Stimulated activated CD4-positive, alpha-beta T cell treated with anti-CD3 and anti-CD28 coated beads, Interleukin-1b, Interleukin-23, amount 100 ng/mL, for 4 hours (primary cell): ENCODE data around the gene NFKB2.

ENCODE experiments used
- DNase-seq, 2 donors: peaks; one replicate each; pipeline ENCODE4 v3.0.0-alpha.2; 2020; ENCODE audit warnings: low read depth in 2 of 2

The NFKB2 gene

DNA sequence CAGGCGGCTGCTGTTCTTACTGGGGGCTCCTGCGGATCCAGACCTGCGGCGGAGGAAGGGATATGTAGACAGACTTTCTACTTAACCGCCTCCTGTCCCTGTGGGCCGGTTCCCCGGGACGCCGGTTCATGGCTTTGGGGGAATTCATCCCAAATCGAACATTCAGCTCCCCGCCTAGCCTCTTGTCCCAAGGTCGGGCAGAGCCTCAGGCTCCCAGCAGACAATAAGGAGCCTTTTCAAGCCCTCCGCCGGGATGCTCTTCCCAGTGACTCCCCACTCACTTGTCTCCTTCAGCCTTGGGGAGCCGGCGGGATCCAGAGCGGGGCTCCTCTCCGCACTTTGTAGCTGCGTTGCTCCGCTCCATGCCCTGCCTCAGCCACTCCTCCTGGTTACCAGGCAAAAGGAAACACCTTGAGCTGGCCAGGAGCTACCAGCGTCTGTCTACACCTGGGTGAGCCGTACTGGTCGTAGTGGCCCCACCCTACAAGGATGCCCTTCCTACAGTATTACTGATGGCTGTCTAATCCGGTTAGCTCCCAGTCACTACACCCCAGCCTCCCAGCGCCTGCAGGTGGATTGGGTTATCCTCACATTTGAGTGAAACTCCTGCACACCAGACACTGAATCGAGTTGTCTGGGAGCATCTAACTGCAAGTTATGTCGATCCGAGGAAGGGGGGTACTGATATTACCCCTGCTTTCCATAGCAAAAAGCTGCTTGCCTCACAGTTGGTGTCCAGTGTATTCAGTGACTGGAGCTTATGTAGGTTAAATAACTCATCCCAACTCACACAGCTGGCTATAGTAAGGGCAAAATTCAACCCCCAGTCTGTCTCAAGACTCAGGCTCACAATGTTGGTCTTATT is 55.8 kb downstream of the NFKB2 start, which contains the start of gene C10orf95:
Gene C10orf95 (minus strand): TSS at position 439 of the 865 bp plus-strand sequence. CDS start 450 bp downstream, outside the sequence.
- DNase-seq, result no peak
